Measurements from ENCODE around the gene SLC26A8.
"Not testable (repeated sequence)": the region's sequence is repeated elsewhere in the genome, so short reads cannot be mapped to it uniquely, and the experiment has no call there.

SLC26A8 gene

GRCh38 chr6:36049582-36049981 is 25.1 kb upstream of the SLC26A8 start:
- FAIRE-seq: no peak

GRCh38 chr6:36042618-36043260 is 18.3 kb upstream of the SLC26A8 start:
- FAIRE-seq: peak; percentile 46

- FAIRE-seq: no peak
Measured at GRCh38 chr6:36040958-36041357, 16.5 kb upstream of the SLC26A8 start.

GRCh38 chr6:36039112-36039511 is 14.7 kb upstream of the SLC26A8 start:
- FAIRE-seq: no peak

- no peak for FAIRE-seq
Measured at GRCh38 chr6:36038120-36038876, 13.9 kb upstream of the SLC26A8 start.

- FAIRE-seq: no peak
Measured at GRCh38 chr6:36035225-36035624, 10.8 kb upstream of the SLC26A8 start.

- FAIRE-seq: no peak
Measured at GRCh38 chr6:36034441-36034840, 10.0 kb upstream of the SLC26A8 start.

GRCh38 chr6:36033935-36034334 is 9.5 kb upstream of the SLC26A8 start:
- no peak for FAIRE-seq

GRCh38 chr6:36033144-36033543 is 8.7 kb upstream of the SLC26A8 start:
- FAIRE-seq: not testable (repeated sequence)

GRCh38 chr6:36032261-36032660 is 7.8 kb upstream of the SLC26A8 start:
- FAIRE-seq: no peak

- no peak for FAIRE-seq
Measured at GRCh38 chr6:36029464-36029863, 5.0 kb upstream of the SLC26A8 start.

- no peak for FAIRE-seq
Measured at GRCh38 chr6:36028877-36029324, 4.5 kb upstream of the SLC26A8 start.

GRCh38 chr6:36028088-36028876 is 3.8 kb upstream of the SLC26A8 start:
- FAIRE-seq: no peak

- FAIRE-seq: peak; percentile 98
Measured at GRCh38 chr6:36027501-36028087, 3.2 kb upstream of the SLC26A8 start, which contains the start of gene MAPK14. MAPK14 (plus strand) TSS chr6:36027808; CDS start chr6:36028158, 350 bp downstream.

- no peak for FAIRE-seq
Measured at GRCh38 chr6:36025932-36026327, 1.5 kb upstream of the SLC26A8 start.

- no peak for FAIRE-seq
Measured at GRCh38 chr6:36025260-36025931, 955 bp upstream of the SLC26A8 start.

GRCh38 chr6:36020154-36020553 is 4.3 kb downstream of the SLC26A8 start:
- no peak for FAIRE-seq

GRCh38 chr6:36019167-36019566 is 5.3 kb downstream of the SLC26A8 start:
- FAIRE-seq: no peak

GRCh38 chr6:36018339-36018738 is 6.1 kb downstream of the SLC26A8 start:
- FAIRE-seq: no peak

GRCh38 chr6:36015666-36016065 is 8.8 kb downstream of the SLC26A8 start:
- no peak for FAIRE-seq

- no peak for FAIRE-seq
Measured at GRCh38 chr6:36000451-36000850, 24.0 kb downstream of the SLC26A8 start.

GRCh38 chr6:35993150-35993549 is 31.3 kb downstream of the SLC26A8 start:
- FAIRE-seq: no peak

GRCh38 chr6:35988047-35988446 is 36.4 kb downstream of the SLC26A8 start:
- FAIRE-seq: not testable (repeated sequence)
